ENCODE results near the gene NOL4L. TPM values are rescaled to one million over a fixed set of nuclear protein-coding genes. Genes with fewer than 3 reads are reported as not detected.
A peak's percentile ranks its signal among the peaks of the same experiment; 100 is the strongest.

The NOL4L gene
- total RNA-seq, 1 experiment from 2014 or later: 31.7 TPM

DNA sequence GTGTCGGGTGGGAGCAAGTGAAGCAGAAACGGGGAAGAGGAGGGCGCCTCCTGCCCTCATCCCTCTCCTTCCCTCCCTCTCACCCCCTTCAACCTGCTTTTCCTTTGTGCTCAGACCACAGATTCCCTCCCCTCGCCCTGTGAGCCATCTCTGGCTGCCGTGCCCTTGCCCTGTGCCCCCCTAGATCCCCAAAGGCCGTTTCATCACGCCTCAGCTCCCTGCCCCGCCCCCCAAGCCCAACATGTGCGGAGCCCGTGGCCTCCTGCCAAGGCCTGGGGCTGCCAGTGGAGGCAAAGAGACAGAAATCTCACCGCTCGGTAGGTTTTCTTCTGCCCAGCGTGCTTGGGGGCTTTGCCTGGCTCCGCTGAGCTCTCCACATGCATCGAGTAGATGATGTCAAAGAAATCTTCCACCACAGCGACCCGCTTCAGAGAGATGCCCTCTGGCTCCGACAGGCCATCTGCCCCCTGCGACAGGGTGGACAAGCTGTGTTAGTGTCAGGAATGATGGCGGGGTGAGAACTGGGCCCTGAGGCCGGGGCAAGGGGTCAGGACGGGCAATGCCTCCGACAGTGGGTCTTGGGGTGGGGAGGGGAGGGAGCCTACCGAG, 57.6 kb downstream of the NOL4L start:
- Histone ChIP-seq H4K8ac (replicated peaks; ENCODE audit: insufficient read length, low read depth, low read length) (no peak overlapping the region), H2AK5ac (ENCODE audit: insufficient read length, low read length) (no peak overlapping the region), H3K27ac (ENCODE audit: insufficient read length, low read depth, low read length) (no peak overlapping the region), H3K23me2 (ENCODE audit: insufficient read length, low read depth, low read length, poor library complexity, severe bottlenecking) (no peaks in the 10 kb centered on the region), H3K79me1 (ENCODE audit: insufficient read depth, low read depth, low read length, poor library complexity, severe bottlenecking) (no peaks in the 10 kb centered on the region), H3K23ac (ENCODE audit: insufficient read length, low read depth, low read length) (no peak overlapping the region), H4K5ac (ENCODE audit: insufficient read length, low read depth, low read length) (no peak overlapping the region), H3K18ac (ENCODE audit: insufficient read length, low read depth, low read length) (no peak overlapping the region), H3K56ac (ENCODE audit: insufficient read length, low read depth, low read length) (no peak overlapping the region), H2BK15ac (ENCODE audit: low read depth, low read length) (no peak overlapping the region), H3K4me2 (ENCODE audit: insufficient read depth, insufficient read length, low read length) (no peak overlapping the region), H2BK12ac (ENCODE audit: insufficient read length, low read depth, low read length) (no peak overlapping the region), H2AFZ (ENCODE audit: low read length) (no peak overlapping the region), H3K79me2 (ENCODE audit: insufficient read depth, low read length) (no peaks in the 10 kb centered on the region), H2BK20ac (ENCODE audit: low read depth, low read length, poor library complexity, severe bottlenecking) (no peak overlapping the region), H4K91ac (ENCODE audit: insufficient read length, low read depth, low read length) (no peak overlapping the region), H3K14ac (ENCODE audit: insufficient read depth, low read length) (no peak overlapping the region; the same call in 1 of the 2 replicates), H3K9me3 (ENCODE audit: control insufficient read depth, low read depth, low read length) (no peaks in the 10 kb centered on the region), H3K9ac (ENCODE audit: extremely low read depth, insufficient read length, low read length) (no peak overlapping the region), H4K20me1 (ENCODE audit: control insufficient read depth, insufficient read depth, insufficient read length) (no peaks in the 10 kb centered on the region), H3K4me1 (ENCODE audit: insufficient read depth, low read length) (no peaks in the 10 kb centered on the region), H3T11ph (ENCODE audit: low read length) (no peak overlapping the region), H2BK5ac (ENCODE audit: insufficient read length, low read length) (no peak overlapping the region), H2BK120ac (ENCODE audit: low read depth, low read length, poor library complexity, severe bottlenecking) (no peak overlapping the region), H3K27me3 (ENCODE audit: insufficient read depth, low read length) (no peaks in the 10 kb centered on the region), H3K4ac (ENCODE audit: low read depth, low read length) (no peak overlapping the region)
- WGBS (ENCODE audit: extremely low coverage, insufficient read length, low lambda C conversion rate): no CpG with 5 or more reads among the region's 24 CpGs
- DNase-seq: no peak
- Mint-ChIP-seq H3K27me3 (ENCODE audit: low read depth) (peaks cover 41% of the 10 kb centered on the region), H3K9me3 (no peaks in the 10 kb centered on the region), H3K27ac (no peak overlapping the region; a peak in 1 of 7 replicates), H3K4me1 (peaks cover 7 to 21% of the 10 kb centered on the region in 2 experiments), H3K36me3 (ENCODE audit: insufficient read depth in 1 of 3, low read depth in 3 of 3) (no peaks in the 10 kb centered on the region), H3K4me3 (peak overlapping the region in 1 of 2 experiments; percentile 38; a peak in 1 of 5 replicates)
- TF ChIP-seq, protein P1, sequence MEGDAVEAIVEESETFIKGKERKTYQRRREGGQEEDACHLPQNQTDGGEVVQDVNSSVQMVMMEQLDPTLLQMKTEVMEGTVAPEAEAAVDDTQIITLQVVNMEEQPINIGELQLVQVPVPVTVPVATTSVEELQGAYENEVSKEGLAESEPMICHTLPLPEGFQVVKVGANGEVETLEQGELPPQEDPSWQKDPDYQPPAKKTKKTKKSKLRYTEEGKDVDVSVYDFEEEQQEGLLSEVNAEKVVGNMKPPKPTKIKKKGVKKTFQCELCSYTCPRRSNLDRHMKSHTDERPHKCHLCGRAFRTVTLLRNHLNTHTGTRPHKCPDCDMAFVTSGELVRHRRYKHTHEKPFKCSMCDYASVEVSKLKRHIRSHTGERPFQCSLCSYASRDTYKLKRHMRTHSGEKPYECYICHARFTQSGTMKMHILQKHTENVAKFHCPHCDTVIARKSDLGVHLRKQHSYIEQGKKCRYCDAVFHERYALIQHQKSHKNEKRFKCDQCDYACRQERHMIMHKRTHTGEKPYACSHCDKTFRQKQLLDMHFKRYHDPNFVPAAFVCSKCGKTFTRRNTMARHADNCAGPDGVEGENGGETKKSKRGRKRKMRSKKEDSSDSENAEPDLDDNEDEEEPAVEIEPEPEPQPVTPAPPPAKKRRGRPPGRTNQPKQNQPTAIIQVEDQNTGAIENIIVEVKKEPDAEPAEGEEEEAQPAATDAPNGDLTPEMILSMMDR (conservative IDR thresholded peaks at IDR 0.05): no peak
